Right ventricle myocardium superior (tissue), 1 donor: ENCODE measurements around the gene ACADVL. TPM values are rescaled to one million over a fixed set of nuclear protein-coding genes. Genes with fewer than 3 reads are reported as not detected.

Source experiments
- ATAC-seq: fragments of 200-7000 bp; cut with Tn5 transposase; one replicate; pipeline ENCODE4 v1.9.1; 2020; ENCODE audit warnings: mild to moderate bottlenecking; ENCODE audit not compliant: poor library complexity
- DNase-seq: peaks from one replicate; pipeline ENCODE4 v3.0.0-alpha.2; 2020
- intact Hi-C: fragments of 100-400 bp; cut with DNase I; formaldehyde crosslinking; loops from one replicate; pipeline ENCODE4 v1.11.2; 2022
- total RNA-seq: library from RNA; stranded (reverse); fragmentation: NEBNext Ultra II Directional; extraction: Animal tissue kit (Norgen Biotek cat#: 25700); gene quantifications from one replicate; pipeline ENCODE4 v1.2.1, GENCODE V29; 2021
- donor health status: DM: no; HTN: yes; CAD: no; lungs with severe emphysema.

ACADVL gene
- total RNA-seq, 1 donor from 2014 or later, result 2,247 TPM

DNA sequence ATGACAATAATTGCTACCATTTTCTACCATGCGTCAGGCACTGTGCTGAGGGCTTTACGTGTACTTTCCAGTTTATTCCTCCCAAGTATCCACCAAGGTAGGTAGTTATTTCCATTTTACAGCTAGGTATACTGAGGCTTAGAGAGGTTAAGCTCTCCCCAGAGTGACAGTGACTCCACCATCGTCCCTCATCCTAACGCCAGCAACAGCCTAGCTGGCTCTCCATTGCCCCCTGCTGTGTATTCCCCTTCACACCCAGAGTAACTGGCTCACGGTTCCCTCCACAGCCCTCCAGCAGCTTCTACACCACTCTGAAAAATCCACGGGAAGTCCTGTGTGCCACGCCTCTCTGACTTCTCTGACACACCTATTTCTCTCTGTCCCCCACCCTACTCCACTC, 33.5 kb upstream of the ACADVL start:
- no peak for DNase-seq
- intact Hi-C loops, result no loop called here
- no peak for ATAC-seq

DNA sequence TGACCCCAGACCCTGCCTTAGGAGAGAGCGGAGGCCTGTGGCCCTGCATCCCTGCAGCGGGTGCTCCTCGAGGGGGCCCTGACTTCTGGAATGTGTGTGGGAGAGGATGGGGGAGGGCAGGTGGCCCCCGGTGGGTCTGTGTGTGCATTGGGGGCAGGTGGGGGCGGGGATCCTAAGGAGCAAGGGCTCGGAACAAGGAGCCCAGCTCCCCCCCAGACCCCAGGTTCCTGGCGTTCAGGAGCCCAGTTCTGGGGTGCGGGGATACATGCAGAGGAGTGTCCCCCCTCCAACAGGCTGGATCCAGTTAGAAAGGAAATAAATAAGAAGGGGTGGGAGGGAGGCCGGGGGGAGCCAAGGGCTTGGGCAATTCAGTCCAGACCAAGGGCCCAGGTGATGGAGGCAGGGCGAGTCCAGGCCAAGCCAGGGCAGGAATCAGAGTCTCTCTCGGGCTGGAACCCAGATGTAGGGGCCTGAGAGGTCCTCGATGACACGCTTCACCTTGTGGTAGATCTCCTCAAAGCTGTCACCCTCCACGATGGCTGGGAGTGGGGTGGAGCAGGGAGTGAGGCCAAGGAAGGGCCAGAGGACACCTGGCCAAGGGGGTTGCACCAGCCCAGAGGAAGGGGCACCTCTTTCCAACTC, 29.3 kb upstream of the ACADVL start:
- no peak for ATAC-seq
- no peak for DNase-seq
- intact Hi-C loops, result no loop called here

DNA sequence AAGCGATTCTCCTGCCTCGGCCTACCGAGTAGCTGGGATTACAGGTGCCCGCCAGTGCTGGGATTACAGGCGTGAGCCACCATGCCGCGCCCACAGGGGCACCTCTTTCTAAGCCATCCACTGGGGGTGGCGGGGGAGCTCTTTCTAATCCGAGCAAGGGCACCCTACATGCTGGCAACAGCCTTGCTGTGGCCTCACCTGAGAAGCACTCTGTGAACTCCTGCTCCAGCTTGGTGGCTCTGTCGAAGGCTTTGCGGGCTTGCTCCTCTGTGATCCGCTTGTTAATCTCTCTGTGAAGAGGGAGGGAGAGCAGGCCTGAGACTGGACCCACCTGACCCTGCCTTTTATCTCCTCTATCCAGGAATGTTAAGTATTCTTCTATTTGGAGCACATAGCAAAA, 28.7 kb upstream of the ACADVL start:
- ATAC-seq (no peak), DNase-seq (no peak)
- intact Hi-C loops, result no loop called here

DNA sequence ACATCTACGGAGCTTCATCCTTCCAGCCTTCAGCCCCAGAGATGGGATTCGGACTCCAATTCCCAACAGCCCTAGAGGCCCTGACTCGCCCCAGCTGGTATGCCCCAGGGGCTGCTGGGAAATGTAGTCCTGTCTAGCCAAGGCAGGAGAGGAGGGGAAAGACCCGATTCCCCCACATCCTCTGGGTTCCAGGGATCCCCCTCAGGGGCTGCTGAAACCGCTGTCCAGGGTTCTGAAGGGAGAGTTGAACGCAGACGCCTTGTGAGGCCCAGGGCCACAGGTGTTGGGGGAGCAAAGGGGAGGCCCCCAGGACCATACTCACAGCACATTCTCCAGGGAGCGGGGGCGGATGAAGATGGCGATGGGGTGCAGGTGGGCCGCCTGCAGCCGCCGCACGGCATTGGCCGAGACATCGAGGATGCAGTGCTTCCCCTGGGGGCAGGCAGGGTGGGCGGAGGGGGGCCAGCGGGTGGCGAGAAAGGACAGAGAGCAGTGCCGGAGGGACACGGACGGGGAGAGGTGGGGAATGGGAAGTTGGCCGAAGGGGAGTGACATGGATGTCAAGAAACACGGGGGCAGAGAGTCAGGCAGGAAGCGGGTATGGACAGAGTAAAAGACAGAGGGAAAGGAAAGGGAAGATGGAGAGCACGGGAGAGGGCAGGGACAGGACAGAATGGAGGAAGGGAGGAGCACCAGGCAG, 28.0 kb upstream of the ACADVL start:
- intact Hi-C loops, result no loop called here
- DNase-seq, result peak; percentile 44
- peak; percentile 84 for ATAC-seq

DNA sequence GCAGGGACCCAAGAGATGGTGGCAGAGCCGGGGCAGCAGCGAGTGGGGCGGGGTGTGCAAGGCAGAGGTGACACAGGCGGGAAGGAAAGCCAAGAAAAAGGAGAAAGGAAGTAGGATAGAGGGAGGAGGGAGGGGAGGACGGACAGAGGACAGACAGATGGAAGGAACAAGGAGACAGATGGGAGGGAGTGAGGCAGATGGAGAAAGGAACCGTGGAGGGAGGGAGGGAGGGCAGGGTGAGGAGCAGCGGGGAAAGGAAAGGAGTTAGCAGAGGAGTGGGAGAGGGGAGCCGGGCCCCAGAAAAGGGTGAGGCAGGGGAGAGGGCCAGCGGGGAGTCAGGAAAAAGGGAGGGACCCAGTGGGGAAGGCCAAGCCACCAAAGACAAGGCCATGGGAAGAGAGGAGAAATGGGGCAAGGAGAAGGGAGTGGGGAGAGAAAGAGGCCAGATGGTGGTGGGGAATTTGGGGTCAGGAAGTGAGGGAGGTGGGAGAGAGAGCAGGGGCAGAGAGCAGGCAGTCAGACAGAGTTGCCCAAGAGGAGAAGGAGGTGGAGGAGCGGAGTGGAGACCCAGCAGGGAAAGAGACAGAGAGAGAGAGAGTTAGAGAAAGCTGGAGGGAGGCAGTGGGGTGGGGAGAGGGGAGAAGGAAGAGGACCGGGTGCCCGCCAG, 27.3 kb upstream of the ACADVL start:
- intact Hi-C loops, result no loop called here
- ATAC-seq, result peak; percentile 7
- peak; percentile 3 for DNase-seq

DNA sequence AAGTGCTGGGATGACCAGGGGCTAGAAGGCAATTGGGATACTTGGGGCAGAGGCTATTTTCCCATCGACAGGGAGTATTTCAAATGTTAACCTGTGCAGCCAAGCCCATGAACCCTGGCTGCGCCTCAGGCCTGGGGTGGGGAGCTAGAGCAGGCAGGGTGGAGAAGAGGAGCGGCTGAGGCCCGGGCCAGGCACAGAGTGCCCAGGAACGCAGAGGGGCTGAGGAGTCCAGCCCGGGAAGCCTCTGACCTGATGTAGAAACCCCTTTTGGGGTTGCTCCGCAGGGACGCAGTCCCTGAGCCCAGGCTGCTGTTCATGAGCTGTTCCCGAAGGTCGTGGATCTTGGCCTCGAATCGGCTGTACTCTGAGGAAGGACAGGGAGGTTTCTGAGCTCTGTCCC, 23.8 kb upstream of the ACADVL start:
- DNase-seq, result peak; percentile 26
- intact Hi-C loops, result no loop called here
- ATAC-seq, result no peak

DNA sequence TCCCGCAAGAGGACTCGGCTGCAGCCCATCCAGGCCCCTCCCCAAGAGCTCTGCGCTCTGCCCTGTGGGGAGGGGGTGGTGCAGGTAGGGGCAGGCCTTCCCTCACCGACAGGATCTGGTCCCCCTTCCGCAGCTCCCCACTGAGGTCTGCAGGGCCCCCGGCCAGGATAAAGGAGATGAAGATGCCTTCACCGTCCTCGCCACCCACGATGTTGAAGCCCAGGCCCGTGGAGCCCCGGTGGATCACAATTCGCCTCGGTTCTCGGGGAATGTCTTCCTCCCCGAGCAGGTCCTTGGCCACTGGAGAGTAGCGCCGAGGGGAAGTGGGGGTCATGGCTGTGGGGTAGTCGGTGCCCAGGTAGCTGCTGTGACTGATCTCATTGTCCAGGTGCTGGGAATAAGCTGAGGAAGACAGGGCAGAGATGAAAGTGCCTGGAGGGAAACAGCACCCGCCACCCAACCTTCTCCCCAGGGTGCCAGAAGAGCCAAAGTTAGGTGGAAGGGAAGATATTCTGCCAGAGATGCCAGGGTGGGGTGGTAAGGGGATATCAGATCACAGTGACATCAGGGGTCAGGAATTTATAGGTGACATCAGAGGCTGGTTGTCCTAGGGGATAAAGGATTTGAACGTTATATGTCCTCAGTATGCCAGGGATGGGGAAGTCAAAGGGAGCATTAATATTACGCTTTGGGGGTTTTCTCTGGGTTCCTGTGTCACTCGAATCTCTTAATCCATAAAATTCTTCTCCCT, 22.9 kb upstream of the ACADVL start:
- intact Hi-C loops, result no loop called here
- DNase-seq, result no peak
- ATAC-seq, result no peak

DNA sequence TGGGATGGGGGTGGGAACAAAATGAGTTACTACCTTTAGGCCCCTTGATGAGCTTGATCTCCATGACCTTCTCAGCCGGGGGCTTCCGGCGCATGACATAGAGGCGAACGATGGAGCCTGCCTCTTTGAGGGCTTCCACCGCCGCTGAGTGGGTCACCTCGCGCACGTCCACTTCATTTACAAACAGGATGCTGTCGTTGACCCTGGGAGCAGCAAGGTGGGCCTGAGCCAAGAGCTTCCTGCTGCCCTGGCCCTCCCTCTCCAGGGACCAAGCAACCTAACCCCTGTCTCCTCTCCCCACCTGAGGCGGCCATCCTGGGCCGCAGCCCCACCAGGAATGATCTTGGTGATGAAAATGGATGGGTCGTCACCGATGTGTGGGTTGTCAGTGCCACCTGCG, 16.3 kb upstream of the ACADVL start:
- no peak for DNase-seq
- ATAC-seq, result no peak
- intact Hi-C loops, result no loop called here

DNA sequence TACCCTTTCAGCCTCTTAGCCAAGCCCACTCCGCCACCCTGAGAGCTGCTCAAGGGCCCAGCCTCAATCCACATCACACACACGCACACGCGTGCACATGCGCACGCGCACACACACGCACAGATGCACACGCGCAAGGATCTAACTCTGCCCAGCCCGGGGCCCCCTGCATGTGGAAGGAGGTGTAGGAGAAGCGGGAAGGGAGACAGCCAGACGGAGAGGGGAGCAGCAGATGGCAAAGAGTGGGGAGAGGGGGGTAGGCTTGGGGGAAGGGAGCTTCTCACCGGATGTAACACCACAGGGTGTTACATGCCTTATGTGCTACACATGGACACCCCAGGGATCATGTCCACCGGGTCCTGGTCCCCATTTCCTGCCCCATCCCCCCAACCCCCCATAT, 15.4 kb upstream of the ACADVL start:
- ATAC-seq (peak; percentile 5), DNase-seq (no peak)
- intact Hi-C loops, result no loop called here

DNA sequence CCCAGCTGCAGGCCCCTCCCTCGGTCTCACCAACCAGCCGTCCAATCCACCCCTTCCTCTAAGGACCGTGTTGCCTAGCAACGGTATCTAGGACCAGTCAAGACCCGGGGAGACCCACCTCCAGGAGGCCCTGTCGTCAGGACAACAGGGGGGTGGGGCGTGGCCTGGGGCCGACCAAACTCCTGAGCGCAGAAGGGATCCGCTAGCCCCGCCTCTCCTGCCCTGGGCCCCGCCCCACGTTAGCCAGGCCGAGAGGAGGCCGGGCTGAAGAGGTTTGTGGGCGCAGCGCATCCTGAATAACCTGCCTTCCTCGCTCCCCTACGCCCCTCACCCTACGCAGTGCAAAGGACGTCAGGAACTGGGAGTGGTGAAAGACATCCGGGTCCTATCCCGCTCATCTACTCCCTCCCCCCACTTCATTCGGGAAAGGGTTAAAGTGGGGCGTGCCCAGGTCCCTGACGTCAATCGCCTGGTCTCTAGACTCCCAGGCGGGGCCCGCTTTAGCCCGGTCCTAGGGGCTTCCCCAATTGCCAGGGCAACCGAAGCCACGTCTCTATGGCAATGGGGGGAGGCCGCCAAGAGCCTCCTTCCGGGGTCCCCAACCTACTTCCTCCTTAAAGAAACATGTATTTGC, 14.8 kb upstream of the ACADVL start:
- ATAC-seq, result peak; percentile 90
- DNase-seq, result peak; percentile 93

DNA sequence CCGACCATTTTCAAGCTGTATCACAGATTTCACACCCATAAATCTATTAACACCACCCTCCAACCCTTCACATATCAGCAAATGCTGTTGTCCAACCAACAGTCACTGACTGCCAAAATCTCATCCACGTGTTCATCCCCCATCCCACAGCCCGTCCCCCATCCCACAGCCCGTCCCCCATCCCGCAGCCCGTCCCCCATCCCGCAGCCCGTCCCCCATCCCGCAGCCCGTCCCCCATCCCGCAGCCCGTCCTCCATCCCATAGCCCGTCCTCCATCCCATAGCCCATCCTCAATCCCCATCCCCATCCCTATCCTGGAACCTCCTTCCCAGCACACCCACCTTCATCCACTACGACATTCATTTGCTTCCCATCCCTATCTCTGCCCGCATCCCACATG, 14.2 kb upstream of the ACADVL start:
- ATAC-seq, result no peak
- intact Hi-C loops, result no loop called here
- DNase-seq, result no peak

More for the DNA sequence above, 14.8 kb upstream of the ACADVL start:
- intact Hi-C loops, result no loop called here

DNA sequence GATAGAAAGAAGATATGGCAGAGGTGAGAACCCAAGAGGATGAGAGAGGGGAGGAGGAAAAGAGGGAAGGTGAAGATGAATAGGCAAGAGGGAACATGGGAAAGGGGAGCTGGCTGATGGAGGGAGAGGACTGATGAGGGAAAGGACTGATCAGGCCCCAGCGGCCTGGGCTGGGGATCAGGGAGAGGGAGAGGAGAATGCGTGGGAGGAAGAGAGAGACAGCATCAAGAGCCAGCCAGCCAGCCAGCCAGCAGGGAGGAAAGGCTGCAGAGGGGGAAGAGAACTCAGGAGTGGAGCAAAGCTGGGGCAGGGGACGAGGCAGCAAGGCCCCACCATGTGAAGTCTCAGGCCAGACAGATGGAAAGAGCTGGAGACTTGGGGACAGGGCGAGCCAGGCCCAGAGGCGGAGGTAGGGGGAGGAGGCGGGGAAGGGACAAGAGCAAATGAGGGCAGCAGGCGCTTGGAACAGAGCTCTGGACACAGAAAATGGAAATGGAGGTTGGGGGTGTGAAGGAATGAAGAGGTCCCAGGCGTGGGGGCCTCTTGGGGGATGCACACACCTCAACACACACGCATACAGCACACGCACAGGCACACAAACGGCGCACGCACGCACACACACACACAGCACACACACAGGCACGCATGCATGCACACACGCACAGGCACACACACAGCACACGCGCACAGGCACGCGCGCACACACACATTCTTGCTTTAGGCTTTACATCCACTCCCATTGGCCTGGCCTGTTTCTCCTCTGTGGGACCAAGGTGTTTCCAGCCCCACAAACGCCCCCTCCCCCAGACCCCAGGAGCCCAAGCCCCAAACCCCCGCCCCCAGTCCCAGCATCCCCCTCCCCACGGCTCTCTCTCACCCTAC, 12.4 kb upstream of the ACADVL start:
- intact Hi-C loops, result no loop called here
- ATAC-seq (no peak), DNase-seq (no peak)

DNA sequence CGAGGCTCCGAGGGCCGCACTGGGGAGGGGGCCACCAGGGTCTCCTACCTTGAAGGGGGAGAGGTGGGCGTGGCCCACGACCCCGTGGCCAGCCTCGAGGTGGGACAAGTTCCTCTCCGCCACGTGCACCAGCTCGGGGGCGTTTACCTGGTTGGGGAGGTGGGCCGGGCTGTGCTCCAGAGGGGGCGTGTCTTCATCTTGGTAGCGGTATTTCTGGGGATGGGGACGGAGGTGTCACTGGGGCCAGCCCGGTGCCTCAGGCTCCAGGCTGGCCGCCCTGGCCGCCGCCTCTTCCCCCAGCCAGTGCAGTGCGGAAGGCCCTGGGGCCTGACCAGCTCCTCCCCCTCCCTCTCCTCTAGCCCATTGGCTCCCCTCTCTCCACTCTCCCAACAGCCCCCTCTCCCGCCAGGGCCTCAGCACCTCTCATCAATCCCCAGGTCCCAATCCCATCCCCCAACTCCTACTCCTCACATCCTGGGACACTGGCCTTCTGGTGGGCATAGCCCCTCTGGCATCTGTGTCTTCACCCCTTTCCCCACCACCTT, 11.6 kb upstream of the ACADVL start:
- intact Hi-C loops, result no loop called here
- ATAC-seq, result no peak
- no peak for DNase-seq

DNA sequence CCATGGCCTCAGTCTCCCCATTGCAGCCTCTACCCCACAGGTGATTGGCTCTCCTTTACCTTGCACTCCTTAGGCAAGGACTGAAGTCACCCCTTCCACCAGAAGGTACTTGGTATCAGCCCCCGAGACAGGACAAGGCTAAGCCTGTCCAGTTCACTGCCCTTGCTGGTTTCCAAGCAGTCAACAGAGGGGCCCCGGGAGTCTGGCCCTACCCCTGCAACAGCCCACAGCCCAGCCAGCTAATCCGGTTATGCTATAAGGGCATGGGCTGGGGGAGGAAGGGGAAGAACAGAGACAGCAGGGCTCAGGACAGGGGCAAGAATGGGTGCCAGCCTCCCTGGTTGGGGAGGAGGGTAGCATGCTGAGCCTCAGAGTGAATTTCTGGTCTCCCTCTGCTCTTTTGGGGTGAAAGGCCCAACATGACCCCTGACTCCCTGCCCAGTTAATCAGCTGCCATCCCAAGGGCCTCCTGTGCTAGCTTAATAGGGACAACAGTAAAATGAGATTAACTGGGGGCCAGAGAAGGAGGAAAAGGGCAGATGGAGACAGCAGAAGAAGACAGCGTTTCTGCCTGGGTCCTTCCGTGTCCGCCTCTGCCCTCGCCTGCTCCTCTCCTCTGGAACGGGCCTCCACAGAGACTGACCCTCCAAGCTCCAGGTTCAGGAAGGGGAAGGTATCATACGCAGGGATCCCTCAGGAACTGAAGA, 10.8 kb upstream of the ACADVL start:
- ATAC-seq, result no peak
- intact Hi-C loops, result no loop called here
- DNase-seq, result no peak

DNA sequence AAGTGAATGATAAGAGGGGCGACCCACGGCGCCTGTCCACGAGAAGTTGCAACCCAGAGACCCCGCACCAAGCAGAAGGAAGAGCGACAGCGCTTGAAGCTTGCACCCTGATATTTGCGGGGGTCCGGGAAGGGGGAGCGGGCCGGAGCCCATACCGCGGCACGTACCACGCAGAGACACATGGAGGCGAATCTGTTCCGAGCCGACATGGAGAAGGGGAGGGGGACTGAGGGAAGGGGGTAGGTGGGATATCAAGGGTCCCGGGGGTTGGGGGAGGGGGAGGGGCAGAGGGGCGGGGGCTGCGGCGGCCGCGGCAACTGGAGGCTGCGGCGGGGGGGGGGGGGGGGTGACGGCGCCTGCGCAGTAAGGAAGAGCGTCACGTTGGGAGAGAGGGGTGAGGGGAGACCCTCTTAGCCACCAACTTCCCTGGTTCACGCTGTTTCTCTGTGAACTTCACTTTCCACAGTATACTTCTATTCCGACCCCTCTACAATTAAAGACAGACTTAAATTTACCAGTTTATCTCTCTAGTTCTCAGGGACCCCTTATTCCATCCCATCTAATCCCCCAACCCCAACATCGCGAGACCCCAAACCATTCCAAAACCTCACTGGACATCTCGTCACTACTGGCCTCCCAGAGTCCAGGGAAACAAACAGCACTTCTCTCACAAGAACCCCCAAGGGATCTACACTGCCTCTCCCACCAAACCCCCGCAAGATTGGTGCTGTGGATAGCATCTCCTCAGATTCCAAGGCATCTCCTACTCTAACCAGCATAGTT, 8.1 kb upstream of the ACADVL start:
- ATAC-seq (no peak), DNase-seq (no peak)
- intact Hi-C loops, result no loop called here

DNA sequence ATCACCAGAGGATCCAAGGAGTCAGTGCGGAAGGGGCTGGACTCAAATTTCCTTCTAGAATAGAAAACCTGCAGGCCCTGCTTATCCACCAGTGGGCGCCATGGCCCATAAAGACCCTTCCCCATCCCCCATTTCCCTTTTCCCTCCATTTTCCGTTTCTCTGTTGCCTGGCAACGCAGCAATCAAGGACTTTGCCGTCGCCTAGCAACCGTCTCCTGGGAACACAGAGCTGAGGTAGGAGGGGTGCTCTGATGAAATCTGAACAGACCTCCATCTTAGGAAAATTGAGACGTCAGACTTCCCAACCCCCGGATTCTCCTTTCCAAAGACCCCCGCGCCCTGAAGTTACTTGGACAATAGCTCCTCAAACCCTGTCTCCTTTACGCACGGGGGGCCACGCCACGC, 5.8 kb upstream of the ACADVL start:
- no peak for DNase-seq
- intact Hi-C loops, result no loop called here
- no peak for ATAC-seq
